Renal pelvis (tissue), 4 donors: ENCODE measurements around the gene NDN. TPM values are rescaled to one million over a fixed set of nuclear protein-coding genes. Genes with fewer than 3 reads are reported as not detected.

ENCODE experiments used
- DNase-seq: peaks from one replicate; pipeline ENCODE4 v3.0.0-alpha.2; 2013
- polyA plus RNA-seq, 3 donors: library from polyadenylated mRNA; unstranded; fragments of 120-200 nt; gene quantifications; one replicate each; pipeline ENCODE4 v1.2.1, GENCODE V29; 2013; ENCODE audit not compliant: insufficient read length in 3 of 3

The NDN gene
- polyA plus RNA-seq, 3 donors = 73.4 to 101 (median 83.9) TPM

GRCh38 chr15:23646165-23647000 is 40.7 kb downstream of the NDN start:
- DNase-seq = no peak

- no peak for DNase-seq
Observed at GRCh38 chr15:23645371-23646164, 41.5 kb downstream of the NDN start.

- no peak for DNase-seq
Observed at GRCh38 chr15:23644829-23645228, 42.3 kb downstream of the NDN start.

- DNase-seq = peak; percentile 49
Observed at GRCh38 chr15:23642413-23643044, 44.6 kb downstream of the NDN start.

Other genes starting within 250 kb of the NDN start
- not detected for gene GOLGA6L2, start 240.1 kb downstream of the NDN start, polyA plus RNA-seq
- gene MKRN3, start 121.6 kb downstream of the NDN start, polyA plus RNA-seq = 1 to 10 TPM in 2 of 3 donors, under 1 TPM in 1; 0.36 to 2.0 (median 1.2) TPM
- gene MAGEL2, start 39.4 kb downstream of the NDN start, polyA plus RNA-seq = 1 to 10 TPM; 4.6 to 6.1 (median 5.6) TPM